HG02840 (cell line): Measurements from ENCODE around the gene HTRA1.

Experiments used
- ATAC-seq: cut with Tn5 transposase; IDR thresholded peaks from one replicate; pipeline ENCODE4 v1.9.1; 2021; ENCODE audit warnings: mild to moderate bottlenecking, moderate library complexity, moderate number of reproducible peaks; ENCODE audit not compliant: unreplicated experiment, low FRiP score

Gene HTRA1

GRCh38 chr10:122454071-122454470 is 7.3 kb upstream of the HTRA1 start:
- no peak for ATAC-seq

GRCh38 chr10:122454603-122455080 is 6.7 kb upstream of the HTRA1 start, which contains the start of gene ARMS2:
ARMS2 (plus strand) TSS chr10:122454653; CDS start chr10:122454728, 75 bp downstream.
- no peak for ATAC-seq

- no peak for ATAC-seq
These were observed 5.8 kb upstream of the HTRA1 start for GRCh38 chr10:122455376-122456079.

- no peak for ATAC-seq
These were observed 3.4 kb upstream of the HTRA1 start for GRCh38 chr10:122457934-122458333.

- no peak for ATAC-seq
These were observed 2.7 kb upstream of the HTRA1 start for GRCh38 chr10:122458693-122459092.

- no peak for ATAC-seq
These were observed 1.6 kb upstream of the HTRA1 start for GRCh38 chr10:122459561-122460273.

- ATAC-seq: no peak
These were observed 461 bp upstream of the HTRA1 start for GRCh38 chr10:122460891-122461293.

GRCh38 chr10:122461729-122462532 is 578 bp downstream of the HTRA1 start:
- ATAC-seq: no peak

- no peak for ATAC-seq
These were observed 1.4 kb downstream of the HTRA1 start for GRCh38 chr10:122462533-122463465.

GRCh38 chr10:122463466-122464249 is 2.3 kb downstream of the HTRA1 start:
- ATAC-seq: no peak

GRCh38 chr10:122464250-122464510 is 2.8 kb downstream of the HTRA1 start:
- no peak for ATAC-seq

- ATAC-seq: no peak
These were observed 3.2 kb downstream of the HTRA1 start for GRCh38 chr10:122464586-122464985.

- no peak for ATAC-seq
These were observed 4.2 kb downstream of the HTRA1 start for GRCh38 chr10:122465401-122466040.

GRCh38 chr10:122466951-122467381 is 5.6 kb downstream of the HTRA1 start:
- ATAC-seq: no peak

- ATAC-seq: no peak
These were observed 6.3 kb downstream of the HTRA1 start for GRCh38 chr10:122467701-122468100.

- no peak for ATAC-seq
These were observed 7.1 kb downstream of the HTRA1 start for GRCh38 chr10:122468307-122468925.

GRCh38 chr10:122468926-122469781 is 7.8 kb downstream of the HTRA1 start:
- no peak for ATAC-seq

GRCh38 chr10:122469848-122470247 is 8.5 kb downstream of the HTRA1 start:
- ATAC-seq: no peak
